NT2/D1 (cell line): ENCODE results near the gene ANKFN1.

Experiments used
- DNase-seq: peaks from one replicate; pipeline ENCODE4 v3.0.0-alpha.2; 2011; ENCODE audit warnings: low read depth, low spot score
- H3K27me3 ChIP-seq: 2 replicates; pipeline ENCODE4 v1.6.0; 2011; ENCODE audit warnings: mild to moderate bottlenecking; ENCODE audit not compliant: insufficient read length, insufficient read depth
- H3K36me3 ChIP-seq: 2 replicates; pipeline ENCODE4 v1.6.1; 2011; ENCODE audit warnings: mild to moderate bottlenecking, low read length, mixed read lengths; ENCODE audit not compliant: insufficient read depth, insufficient read length
- H3K4me1 ChIP-seq: 2 replicates; pipeline ENCODE4 v1.5.1; 2011; ENCODE audit not compliant: insufficient read depth, insufficient read length
- H3K4me3 ChIP-seq: 2 replicates; pipeline ENCODE4 v1.5.1; 2011; ENCODE audit warnings: low read depth; ENCODE audit not compliant: insufficient read length
- H3K9ac ChIP-seq: 2 replicates; pipeline ENCODE4 v1.6.0; 2011; ENCODE audit warnings: low read depth; ENCODE audit not compliant: insufficient read length
- H3K9me3 ChIP-seq: 2 replicates; pipeline ENCODE4 v1.5.1; 2011; ENCODE audit warnings: mild to moderate bottlenecking, low read length; ENCODE audit not compliant: insufficient read depth
- SUZ12 ChIP-seq: IDR thresholded peaks from 2 replicates; pipeline ENCODE4 v1.6.1; 2011; ENCODE audit not compliant: insufficient read length, insufficient read depth; ENCODE audit errors: extremely low read depth
- YY1 ChIP-seq: IDR thresholded peaks from 2 replicates; pipeline ENCODE4 v1.6.1; 2011; ENCODE audit not compliant: insufficient read length, insufficient read depth
- ZNF274 ChIP-seq: IDR thresholded peaks from 2 replicates; pipeline ENCODE4 v1.6.1; 2011; ENCODE audit warnings: mild to moderate bottlenecking, low read depth, low read length

Gene ANKFN1

GRCh38 chr17:56350592-56350991, 197.3 kb downstream of the ANKFN1 start:
- no peak for DNase-seq
- TF ChIP-seq SUZ12, result no peak
- no peak for TF ChIP-seq YY1
- TF ChIP-seq ZNF274, result no peak
- Histone ChIP-seq H3K36me3 (no peaks in the 10 kb centered on the region), H3K9ac (no peak overlapping the region), H3K4me1 (no peaks in the 10 kb centered on the region), H3K9me3 (no peaks in the 10 kb centered on the region), H3K4me3 (no peak overlapping the region), H3K27me3 (no peaks in the 10 kb centered on the region)

DNA sequence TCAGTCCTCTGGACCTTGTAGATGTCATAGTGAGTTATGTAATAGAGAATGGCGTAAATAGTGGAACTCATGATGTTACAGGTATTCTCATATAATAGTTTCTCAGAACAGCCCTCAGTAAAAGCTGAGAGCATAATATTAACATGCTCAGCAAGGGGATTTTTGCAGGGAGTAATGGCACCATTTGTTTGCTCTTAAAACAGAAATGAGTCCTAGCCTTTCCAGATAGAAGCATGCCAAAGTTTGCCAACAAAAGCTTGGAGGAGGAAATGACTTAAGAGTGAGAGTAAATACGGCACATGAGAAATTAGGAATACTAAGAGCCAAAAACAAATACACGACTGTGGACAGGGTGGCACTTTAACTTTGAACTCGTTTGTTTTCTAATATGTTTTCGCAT, 198.4 kb downstream of the ANKFN1 start:
- H3K4me1 ChIP-seq, result no peaks in the 10 kb centered on the region
- H3K9ac ChIP-seq, result no peak overlapping the region
- no peak overlapping the region for H3K4me3 ChIP-seq
- H3K36me3 ChIP-seq, result no peaks in the 10 kb centered on the region
- no peaks in the 10 kb centered on the region for H3K27me3 ChIP-seq
- no peak for TF ChIP-seq SUZ12
- TF ChIP-seq ZNF274, result no peak
- TF ChIP-seq YY1, result no peak
- DNase-seq, result no peak
- no peaks in the 10 kb centered on the region for H3K9me3 ChIP-seq

DNA sequence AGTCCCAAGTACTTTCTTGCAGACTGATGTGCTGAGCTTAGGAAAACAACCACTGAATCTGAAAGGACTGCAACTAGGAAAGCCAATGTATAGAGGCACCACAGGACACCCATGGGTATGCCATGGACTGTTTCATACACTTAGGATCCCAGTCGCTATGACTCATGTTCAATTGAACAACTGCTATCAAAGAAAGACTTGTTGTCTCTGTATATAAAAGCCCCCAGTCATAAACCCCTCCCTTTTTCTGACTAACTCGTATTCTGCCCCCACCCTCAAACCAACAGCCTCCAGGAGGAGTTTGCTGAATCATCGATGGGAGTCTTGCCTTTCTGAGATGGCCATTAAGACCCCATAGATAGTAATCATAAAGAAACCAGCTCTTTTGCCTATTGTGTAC, 205.4 kb downstream of the ANKFN1 start:
- H3K27me3 ChIP-seq, result no peaks in the 10 kb centered on the region
- no peak overlapping the region for H3K9ac ChIP-seq
- no peaks in the 10 kb centered on the region for H3K4me1 ChIP-seq
- no peak for DNase-seq
- no peaks in the 10 kb centered on the region for H3K9me3 ChIP-seq
- H3K36me3 ChIP-seq, result no peaks in the 10 kb centered on the region
- TF ChIP-seq YY1 (no peak), SUZ12 (no peak), ZNF274 (no peak)
- H3K4me3 ChIP-seq, result no peak overlapping the region

GRCh38 chr17:56359518-56359917, 206.2 kb downstream of the ANKFN1 start:
- no peaks in the 10 kb centered on the region for H3K4me1 ChIP-seq
- no peak overlapping the region for H3K9ac ChIP-seq
- no peak for TF ChIP-seq ZNF274
- no peak overlapping the region for H3K4me3 ChIP-seq
- no peaks in the 10 kb centered on the region for H3K27me3 ChIP-seq
- H3K9me3 ChIP-seq, result no peaks in the 10 kb centered on the region
- no peak for DNase-seq
- H3K36me3 ChIP-seq, result no peaks in the 10 kb centered on the region

DNA sequence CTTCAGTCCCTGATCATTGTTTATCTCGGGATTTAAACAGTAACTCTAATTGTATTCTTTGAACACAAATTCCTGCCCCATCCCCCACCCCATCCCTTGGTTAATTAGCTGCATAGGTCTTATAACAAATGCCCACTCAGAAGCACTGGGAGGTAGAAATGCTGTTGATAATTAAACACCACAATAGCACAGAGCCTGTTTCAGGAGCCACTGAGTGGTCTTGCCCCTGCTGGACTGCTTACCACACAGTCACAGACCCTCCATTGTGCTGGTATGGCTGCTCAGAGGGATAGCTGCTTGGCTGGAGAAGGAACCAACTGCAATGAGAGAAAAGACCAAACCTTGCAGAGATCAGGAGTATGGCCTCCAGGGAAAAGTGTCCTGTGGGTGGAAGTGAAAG, 214.1 kb downstream of the ANKFN1 start:
- TF ChIP-seq SUZ12 (no peak), ZNF274 (no peak), YY1 (no peak)
- no peaks in the 10 kb centered on the region for H3K27me3 ChIP-seq
- H3K36me3 ChIP-seq, result no peaks in the 10 kb centered on the region
- no peak for DNase-seq
- no peak overlapping the region for H3K4me3 ChIP-seq
- H3K9me3 ChIP-seq, result no peaks in the 10 kb centered on the region
- no peak overlapping the region for H3K9ac ChIP-seq
- no peaks in the 10 kb centered on the region for H3K4me1 ChIP-seq

- DNase-seq, result no peak
- H3K27me3 ChIP-seq, result no peaks in the 10 kb centered on the region
- H3K9me3 ChIP-seq, result no peaks in the 10 kb centered on the region
- TF ChIP-seq YY1, result no peak
- TF ChIP-seq ZNF274, result no peak
- no peak for TF ChIP-seq SUZ12
- no peak overlapping the region for H3K9ac ChIP-seq
- no peaks in the 10 kb centered on the region for H3K36me3 ChIP-seq
- H3K4me1 ChIP-seq, result no peaks in the 10 kb centered on the region
- H3K4me3 ChIP-seq, result no peak overlapping the region
These were observed 220.9 kb downstream of the ANKFN1 start for GRCh38 chr17:56373981-56374833.

GRCh38 chr17:56389356-56389755, 236.1 kb downstream of the ANKFN1 start:
- DNase-seq, result no peak
- Histone ChIP-seq H3K4me1 (no peaks in the 10 kb centered on the region), H3K9me3 (peaks cover 4% of the 10 kb centered on the region; the same call in 1 of the 2 replicates), H3K9ac (no peak overlapping the region), H3K36me3 (no peaks in the 10 kb centered on the region), H3K27me3 (no peaks in the 10 kb centered on the region), H3K4me3 (no peak overlapping the region)
- TF ChIP-seq SUZ12 (no peak), ZNF274 (no peak), YY1 (no peak)
